B cell (primary cell): ENCODE data around the gene MAB21L3. TPM values are rescaled to one million over a fixed set of nuclear protein-coding genes. Genes with fewer than 3 reads are reported as not detected.

ENCODE experiments used
- ATAC-seq: fragments of 200-7000 bp; cut with Tn5 transposase; one replicate; pipeline ENCODE4 v1.10.0; 2021; ENCODE audit warnings: low read depth, mild to moderate bottlenecking, moderate number of reproducible peaks, moderate library complexity
- CTCF ChIA-PET: fragments of 350-600 bp; sonication (Branson Sonifier 250); formaldehyde crosslinking; loops from one replicate; lab custom pipeline; 2021; ENCODE audit warnings: antibody characterized with exemption, inconsistent platforms; lab: Charles Lee
- POLR2A ChIA-PET: fragments of 350-600 bp; sonication (Branson Sonifier 250); formaldehyde crosslinking; loops from one replicate; lab custom pipeline; 2021; ENCODE audit warnings: antibody characterized with exemption; lab: Charles Lee
- DNase-seq: peaks from one replicate; pipeline ENCODE4 v3.0.0; 2013
- H2AFZ ChIP-seq: 2 replicates; pipeline ENCODE4 v1.6.1; 2012; ENCODE audit warnings: mild to moderate bottlenecking, low read depth, low read length; ENCODE audit not compliant: insufficient read depth, poor library complexity, severe bottlenecking
- H3K27ac ChIP-seq, 2 donors: 1 replicate in 1 of 2; 2 replicates in 1 of 2; pipeline ENCODE4 v1.5.1; 2012 to 2013; ENCODE audit warnings: low read length in 2 of 2, mild to moderate bottlenecking in 2 of 2, moderate library complexity in 1 of 2
- H3K27me3 ChIP-seq, 4 experiments: fragments of 200-600 bp in 1 of 4; sonication (generic) in 1 of 4; replicated peaks in 1 of 4; 1 replicate in 2 of 4; 2 replicates in 2 of 4; pipeline versions ENCODE4 v1.6.1 to v1.7.0; 2013 to 2016; ENCODE audit warnings: low read length in 3 of 4, mild to moderate bottlenecking in 2 of 4, mixed read lengths in 1 of 4, moderate library complexity in 1 of 4; ENCODE audit not compliant: insufficient read depth in 4 of 4, control insufficient read depth in 3 of 4; ENCODE audit errors: control extremely low read depth in 1 of 4
- H3K36me3 ChIP-seq, 2 experiments: replicated peaks in 1 of 2; 1 replicate in 1 of 2; 2 replicates in 1 of 2; pipeline versions ENCODE4 v1.6.1 to v1.7.1; 2013; ENCODE audit warnings: low read length in 1 of 2; ENCODE audit not compliant: insufficient read depth in 2 of 2, control insufficient read depth in 1 of 2; ENCODE audit errors: control extremely low read depth in 1 of 2, extremely low read depth in 1 of 2
- H3K4me1 ChIP-seq, 2 donors: fragments of 200-600 bp in 1 of 2; sonication (generic) in 1 of 2; 1 replicate in 1 of 2; 2 replicates in 1 of 2; pipeline versions ENCODE4 v1.5.1 to v1.6.1; 2013 to 2017; ENCODE audit warnings: low read length in 2 of 2; ENCODE audit not compliant: control insufficient read depth in 2 of 2, insufficient read depth in 2 of 2
- H3K4me2 ChIP-seq: replicated peaks from 2 replicates; pipeline ENCODE3; 2012; ENCODE audit warnings: mild to moderate bottlenecking, low read depth, low read length; ENCODE audit not compliant: poor library complexity, severe bottlenecking
- H3K4me3 ChIP-seq, 5 experiments: fragments of 200-600 bp in 1 of 5; sonication (generic) in 1 of 5; 1 replicate in 3 of 5; 2 replicates in 2 of 5; pipeline versions ENCODE4 v1.5.1 to v1.7.0; 2011 to 2016; ENCODE audit warnings: low read length in 4 of 5, mild to moderate bottlenecking in 4 of 5, low read depth in 2 of 5, control low read depth in 1 of 5, moderate library complexity in 1 of 5; ENCODE audit not compliant: insufficient read depth in 1 of 5; ENCODE audit errors: control extremely low read depth in 1 of 5, extremely low read depth in 1 of 5
- H3K79me2 ChIP-seq: fragments of 200-600 bp; sonication (generic); one replicate; pipeline ENCODE4 v1.6.0; 2016; ENCODE audit warnings: low read length; ENCODE audit not compliant: control insufficient read depth, insufficient read depth
- H3K9ac ChIP-seq: fragments of 200-600 bp; sonication (generic); 2 replicates; pipeline ENCODE4 v1.6.1; 2017; ENCODE audit warnings: mild to moderate bottlenecking, low read length, moderate library complexity
- H3K9me3 ChIP-seq, 3 donors: one replicate each; pipeline versions ENCODE4 v1.6.1 to v1.7.1; 2013; ENCODE audit warnings: low read length in 2 of 3; ENCODE audit not compliant: control insufficient read depth in 2 of 3, insufficient read depth in 1 of 3; ENCODE audit errors: control extremely low read depth in 1 of 3
- H4K20me1 ChIP-seq: 2 replicates; pipeline ENCODE4 v1.6.0; 2012; ENCODE audit warnings: mild to moderate bottlenecking, low read length; ENCODE audit not compliant: insufficient read depth, control insufficient read depth, poor library complexity, severe bottlenecking
- H3K27ac Mint-ChIP-seq: one replicate; pipeline ENCODE4 v1.8.0; 2021; ENCODE audit warnings: mixed read lengths
- H3K27me3 Mint-ChIP-seq: one replicate; pipeline ENCODE4 v1.8.0; 2021; ENCODE audit warnings: mixed read lengths
- H3K4me1 Mint-ChIP-seq: one replicate; pipeline ENCODE4 v1.8.0; 2021; ENCODE audit warnings: mixed read lengths
- H3K4me3 Mint-ChIP-seq: one replicate; pipeline ENCODE4 v1.8.0; 2021; ENCODE audit warnings: mixed read lengths
- H3K9me3 Mint-ChIP-seq: one replicate; pipeline ENCODE4 v1.8.0; 2022; ENCODE audit warnings: mixed read lengths; ENCODE audit not compliant: insufficient read depth
- EZH2 ChIP-seq: IDR thresholded peaks from 2 replicates; pipeline ENCODE4 v1.6.1; 2012; ENCODE audit warnings: borderline replicate concordance, low read depth, mild to moderate bottlenecking, moderate library complexity, low read length; ENCODE audit not compliant: insufficient read depth, poor library complexity, severe bottlenecking
- WGBS: methylation state at CpG from one replicate; pipeline ENCODE4 v1.1.5; 2013; ENCODE audit warnings: missing lambda C conversion rate; ENCODE audit not compliant: insufficient coverage; 5-methylcytosine and 5-hydroxymethylcytosine counted together
- intact Hi-C: fragments of 100-400 bp; cut with micrococcal nuclease; formaldehyde crosslinking; loops from one replicate; pipeline ENCODE4 v1.10.0; 2022
- polyA plus RNA-seq: library from polyadenylated mRNA; depleted of rRNA; stranded (reverse); fragments of >200 nt; gene quantifications from 2 replicates; pipeline ENCODE4 v1.2.3, GENCODE V29; 2012
- total RNA-seq, 2 donors: library from RNA; stranded (reverse); fragments of 120-200 nt in 1 of 2; gene quantifications; 1 replicate in 1 of 2; 2 replicates in 1 of 2; pipeline versions ENCODE4 v1.2.3 to v1.2.4, GENCODE V29; 2013 to 2022
- TF ChIP-seq, protein P1 (sequence below): fragments of 200-600 bp; IDR thresholded peaks from one replicate; pipeline ENCODE4 v1.8.0; 2022; ENCODE audit warnings: antibody characterized with exemption, mild to moderate bottlenecking

Gene MAB21L3
- total and polyA plus RNA-seq, 2 donors (not counting 1 experiment from before 2014, with no cell fraction given), result not detected

DNA sequence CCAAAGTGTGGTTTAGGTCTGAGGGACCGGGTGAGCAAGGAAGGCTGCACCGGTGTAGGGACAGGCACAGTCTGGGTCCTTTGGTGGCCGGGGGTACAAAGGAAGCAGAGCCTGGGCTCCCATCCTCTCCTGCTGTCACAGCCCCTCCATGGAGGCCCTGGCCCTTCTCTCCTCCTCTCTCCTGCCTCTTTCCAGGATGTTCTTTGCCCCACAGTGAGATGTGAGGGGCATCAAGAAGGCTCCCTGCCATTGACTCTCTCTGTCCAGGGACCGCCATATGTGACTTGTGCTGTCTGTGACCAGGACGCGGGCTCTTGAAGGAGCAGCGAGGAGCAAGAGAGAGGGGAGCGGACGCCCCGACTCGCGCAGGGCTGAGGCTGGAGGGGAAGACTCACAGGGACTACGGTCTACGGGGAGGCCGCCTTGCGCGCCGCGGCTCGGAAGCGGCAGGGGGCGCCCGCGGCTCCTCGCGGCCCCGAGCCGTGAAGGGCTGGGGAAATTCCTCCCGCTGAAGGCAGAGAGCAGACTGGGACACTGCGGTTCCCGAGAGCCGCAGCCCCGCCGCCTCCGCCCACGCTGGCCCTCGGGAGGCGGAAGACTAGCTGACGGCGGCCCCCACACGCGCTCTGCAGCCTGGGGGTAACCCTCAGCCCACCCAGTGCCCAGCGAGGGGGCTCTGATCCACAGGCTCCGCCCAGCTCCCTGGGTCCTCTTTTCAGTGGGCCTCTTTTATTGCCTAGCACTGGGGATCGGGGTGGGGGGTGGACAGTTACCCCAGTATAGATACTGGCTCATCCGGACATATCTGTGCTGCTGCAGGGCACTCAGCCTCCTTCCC, 40.8 kb downstream of the MAB21L3 start:
- peak overlapping the region in 4 of 5 experiments; percentile 17 to 44 (median 41) for H3K4me3 ChIP-seq
- POLR2A ChIA-PET, result no interaction called here

More for the DNA sequence above, 40.8 kb downstream of the MAB21L3 start:
- Histone ChIP-seq H3K9me3 (peaks cover 0 to under 1% (median 0%) of the 10 kb centered on the region in 3 donors), H3K36me3 (no peaks in the 10 kb centered on the region), H3K79me2 (no peaks in the 10 kb centered on the region), H3K9ac (peak overlapping the region; percentile 47), H4K20me1 (no peaks in the 10 kb centered on the region), H3K27me3 (no peaks in the 10 kb centered on the region), H2AFZ (peak overlapping the region; percentile 79), H3K27ac (no peak overlapping the region), H3K4me1 (peaks cover 7 to 11% of the 10 kb centered on the region in 2 donors), H3K4me2 (peak overlapping the region; percentile 85)
- H3K27ac Mint-ChIP-seq, result no peak overlapping the region
- intact Hi-C loops, result loop anchor here (1.0 to 5.0 kb wide), 4 partner anchors 17 to 347 kb away; no protein-coding TSS in a partner anchor
- ATAC-seq, result peak; percentile 98
- H3K4me1 Mint-ChIP-seq, result peaks cover 8% of the 10 kb centered on the region
- H3K9me3 Mint-ChIP-seq, result no peaks in the 10 kb centered on the region
- H3K27me3 Mint-ChIP-seq, result peaks cover 15% of the 10 kb centered on the region
- CTCF ChIA-PET, result interaction anchor here (0.9 to 17.3 kb wide), 6 partner anchors 12 to 352 kb away, joined by 3 to 578 read pairs (median 22); no protein-coding TSS in a partner anchor
- 9% methylated on average over 44 of the region's 46 CpGs for WGBS
- peak overlapping the region; percentile 65 for H3K4me3 Mint-ChIP-seq
- DNase-seq, result peak; percentile 86
- no peak for TF ChIP-seq EZH2
- TF ChIP-seq, protein P1, sequence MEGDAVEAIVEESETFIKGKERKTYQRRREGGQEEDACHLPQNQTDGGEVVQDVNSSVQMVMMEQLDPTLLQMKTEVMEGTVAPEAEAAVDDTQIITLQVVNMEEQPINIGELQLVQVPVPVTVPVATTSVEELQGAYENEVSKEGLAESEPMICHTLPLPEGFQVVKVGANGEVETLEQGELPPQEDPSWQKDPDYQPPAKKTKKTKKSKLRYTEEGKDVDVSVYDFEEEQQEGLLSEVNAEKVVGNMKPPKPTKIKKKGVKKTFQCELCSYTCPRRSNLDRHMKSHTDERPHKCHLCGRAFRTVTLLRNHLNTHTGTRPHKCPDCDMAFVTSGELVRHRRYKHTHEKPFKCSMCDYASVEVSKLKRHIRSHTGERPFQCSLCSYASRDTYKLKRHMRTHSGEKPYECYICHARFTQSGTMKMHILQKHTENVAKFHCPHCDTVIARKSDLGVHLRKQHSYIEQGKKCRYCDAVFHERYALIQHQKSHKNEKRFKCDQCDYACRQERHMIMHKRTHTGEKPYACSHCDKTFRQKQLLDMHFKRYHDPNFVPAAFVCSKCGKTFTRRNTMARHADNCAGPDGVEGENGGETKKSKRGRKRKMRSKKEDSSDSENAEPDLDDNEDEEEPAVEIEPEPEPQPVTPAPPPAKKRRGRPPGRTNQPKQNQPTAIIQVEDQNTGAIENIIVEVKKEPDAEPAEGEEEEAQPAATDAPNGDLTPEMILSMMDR, result peak; percentile 90
